SK-N-SH (cell line): Measurements from ENCODE around the gene SH3D21.

Experiments
- JUND ChIP-seq: IDR thresholded peaks from 2 replicates; pipeline ENCODE4 v1.4.0; 2012
- RFX5 ChIP-seq: IDR thresholded peaks from 2 replicates; pipeline ENCODE4 v1.6.1; 2012; ENCODE audit warnings: mild to moderate bottlenecking, improper control_type of control experiment, low read length
- TF ChIP-seq, protein P1 (sequence below): fragments of 200-600 bp; sonication (generic); IDR thresholded peaks from 2 replicates; pipeline ENCODE4 v1.6.1; 2017; ENCODE audit warnings: antibody characterized with exemption, mild to moderate bottlenecking, moderate library complexity
- TF ChIP-seq, protein P2 (sequence below): IDR thresholded peaks from 2 replicates; pipeline ENCODE4 v1.6.1; 2012; ENCODE audit warnings: mild to moderate bottlenecking, low read depth, low read length, moderate library complexity

DNA sequence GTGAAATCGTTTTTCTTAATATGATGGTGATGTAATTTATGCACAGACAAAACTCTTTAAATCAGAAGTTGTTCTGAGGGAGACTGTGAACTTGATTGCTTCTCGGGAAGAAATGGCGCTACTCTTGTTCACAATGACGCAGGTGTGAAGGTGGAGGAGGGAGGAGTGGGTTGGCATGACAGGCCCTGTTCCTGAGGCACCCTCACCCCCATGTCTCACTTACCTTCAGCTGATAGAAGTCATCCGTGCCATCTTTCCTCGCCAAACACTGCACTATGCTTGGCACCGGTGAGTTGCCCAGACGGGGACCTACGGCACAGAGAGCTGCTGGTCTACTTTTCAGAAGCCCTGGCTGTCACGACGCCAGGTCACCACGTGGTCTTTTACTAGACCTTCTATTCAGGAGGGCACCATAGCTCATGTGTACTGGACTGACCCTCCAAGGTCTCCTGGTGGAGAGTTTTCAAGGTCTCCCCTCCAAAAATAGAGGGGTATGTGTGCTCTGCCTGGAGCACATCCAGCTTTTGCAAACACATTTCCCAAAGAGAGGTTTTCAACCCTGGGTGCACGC is 52.4 kb downstream of the SH3D21 start:
- TF ChIP-seq RFX5 (no peak), JUND (no peak)
- TF ChIP-seq, protein P1, sequence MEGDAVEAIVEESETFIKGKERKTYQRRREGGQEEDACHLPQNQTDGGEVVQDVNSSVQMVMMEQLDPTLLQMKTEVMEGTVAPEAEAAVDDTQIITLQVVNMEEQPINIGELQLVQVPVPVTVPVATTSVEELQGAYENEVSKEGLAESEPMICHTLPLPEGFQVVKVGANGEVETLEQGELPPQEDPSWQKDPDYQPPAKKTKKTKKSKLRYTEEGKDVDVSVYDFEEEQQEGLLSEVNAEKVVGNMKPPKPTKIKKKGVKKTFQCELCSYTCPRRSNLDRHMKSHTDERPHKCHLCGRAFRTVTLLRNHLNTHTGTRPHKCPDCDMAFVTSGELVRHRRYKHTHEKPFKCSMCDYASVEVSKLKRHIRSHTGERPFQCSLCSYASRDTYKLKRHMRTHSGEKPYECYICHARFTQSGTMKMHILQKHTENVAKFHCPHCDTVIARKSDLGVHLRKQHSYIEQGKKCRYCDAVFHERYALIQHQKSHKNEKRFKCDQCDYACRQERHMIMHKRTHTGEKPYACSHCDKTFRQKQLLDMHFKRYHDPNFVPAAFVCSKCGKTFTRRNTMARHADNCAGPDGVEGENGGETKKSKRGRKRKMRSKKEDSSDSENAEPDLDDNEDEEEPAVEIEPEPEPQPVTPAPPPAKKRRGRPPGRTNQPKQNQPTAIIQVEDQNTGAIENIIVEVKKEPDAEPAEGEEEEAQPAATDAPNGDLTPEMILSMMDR, result no peak
- TF ChIP-seq, protein P2, sequence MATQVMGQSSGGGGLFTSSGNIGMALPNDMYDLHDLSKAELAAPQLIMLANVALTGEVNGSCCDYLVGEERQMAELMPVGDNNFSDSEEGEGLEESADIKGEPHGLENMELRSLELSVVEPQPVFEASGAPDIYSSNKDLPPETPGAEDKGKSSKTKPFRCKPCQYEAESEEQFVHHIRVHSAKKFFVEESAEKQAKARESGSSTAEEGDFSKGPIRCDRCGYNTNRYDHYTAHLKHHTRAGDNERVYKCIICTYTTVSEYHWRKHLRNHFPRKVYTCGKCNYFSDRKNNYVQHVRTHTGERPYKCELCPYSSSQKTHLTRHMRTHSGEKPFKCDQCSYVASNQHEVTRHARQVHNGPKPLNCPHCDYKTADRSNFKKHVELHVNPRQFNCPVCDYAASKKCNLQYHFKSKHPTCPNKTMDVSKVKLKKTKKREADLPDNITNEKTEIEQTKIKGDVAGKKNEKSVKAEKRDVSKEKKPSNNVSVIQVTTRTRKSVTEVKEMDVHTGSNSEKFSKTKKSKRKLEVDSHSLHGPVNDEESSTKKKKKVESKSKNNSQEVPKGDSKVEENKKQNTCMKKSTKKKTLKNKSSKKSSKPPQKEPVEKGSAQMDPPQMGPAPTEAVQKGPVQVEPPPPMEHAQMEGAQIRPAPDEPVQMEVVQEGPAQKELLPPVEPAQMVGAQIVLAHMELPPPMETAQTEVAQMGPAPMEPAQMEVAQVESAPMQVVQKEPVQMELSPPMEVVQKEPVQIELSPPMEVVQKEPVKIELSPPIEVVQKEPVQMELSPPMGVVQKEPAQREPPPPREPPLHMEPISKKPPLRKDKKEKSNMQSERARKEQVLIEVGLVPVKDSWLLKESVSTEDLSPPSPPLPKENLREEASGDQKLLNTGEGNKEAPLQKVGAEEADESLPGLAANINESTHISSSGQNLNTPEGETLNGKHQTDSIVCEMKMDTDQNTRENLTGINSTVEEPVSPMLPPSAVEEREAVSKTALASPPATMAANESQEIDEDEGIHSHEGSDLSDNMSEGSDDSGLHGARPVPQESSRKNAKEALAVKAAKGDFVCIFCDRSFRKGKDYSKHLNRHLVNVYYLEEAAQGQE, result no peak
